ENCODE results near the gene WDFY3.

DNA sequence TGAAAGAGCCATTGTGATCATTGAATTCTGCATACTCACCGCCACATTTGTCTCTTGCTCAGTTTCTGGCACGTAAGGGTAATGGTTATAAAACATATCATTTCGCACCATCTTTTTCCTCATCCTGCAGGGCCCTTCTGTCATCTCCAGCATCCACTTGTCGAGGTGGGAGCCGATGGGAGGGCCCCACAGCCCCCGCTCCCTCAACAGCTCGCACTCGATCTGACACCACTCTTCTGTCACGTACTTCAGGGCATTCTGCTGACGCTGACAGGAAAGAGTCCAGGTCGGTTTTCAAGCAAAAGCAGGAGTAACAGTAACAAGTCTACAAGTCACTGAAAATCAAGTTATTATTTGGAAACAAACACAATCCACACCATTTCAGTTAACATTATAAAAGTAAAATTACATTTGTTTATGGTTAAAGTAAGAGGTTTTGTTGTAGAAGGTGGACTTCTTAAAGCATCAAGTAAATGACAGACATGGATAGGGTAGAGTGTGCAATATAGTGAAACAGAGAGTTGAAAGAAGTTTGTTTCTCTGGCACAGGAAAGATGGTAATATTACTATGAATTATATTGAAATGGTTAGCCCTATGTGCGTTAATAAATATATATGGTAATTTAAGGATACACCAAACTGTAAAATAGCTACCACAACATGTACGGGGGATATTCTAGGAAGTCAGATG lies 233.0 kb downstream of the WDFY3 start:
- TF ChIP-seq, protein P1, sequence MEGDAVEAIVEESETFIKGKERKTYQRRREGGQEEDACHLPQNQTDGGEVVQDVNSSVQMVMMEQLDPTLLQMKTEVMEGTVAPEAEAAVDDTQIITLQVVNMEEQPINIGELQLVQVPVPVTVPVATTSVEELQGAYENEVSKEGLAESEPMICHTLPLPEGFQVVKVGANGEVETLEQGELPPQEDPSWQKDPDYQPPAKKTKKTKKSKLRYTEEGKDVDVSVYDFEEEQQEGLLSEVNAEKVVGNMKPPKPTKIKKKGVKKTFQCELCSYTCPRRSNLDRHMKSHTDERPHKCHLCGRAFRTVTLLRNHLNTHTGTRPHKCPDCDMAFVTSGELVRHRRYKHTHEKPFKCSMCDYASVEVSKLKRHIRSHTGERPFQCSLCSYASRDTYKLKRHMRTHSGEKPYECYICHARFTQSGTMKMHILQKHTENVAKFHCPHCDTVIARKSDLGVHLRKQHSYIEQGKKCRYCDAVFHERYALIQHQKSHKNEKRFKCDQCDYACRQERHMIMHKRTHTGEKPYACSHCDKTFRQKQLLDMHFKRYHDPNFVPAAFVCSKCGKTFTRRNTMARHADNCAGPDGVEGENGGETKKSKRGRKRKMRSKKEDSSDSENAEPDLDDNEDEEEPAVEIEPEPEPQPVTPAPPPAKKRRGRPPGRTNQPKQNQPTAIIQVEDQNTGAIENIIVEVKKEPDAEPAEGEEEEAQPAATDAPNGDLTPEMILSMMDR (IDR thresholded peaks at IDR 0.05), result no peak
- TF ChIP-seq EZH2 (IDR thresholded peaks at IDR 0.05), result no peak
- no peak for TF ChIP-seq EZH2phosphoT487 (IDR thresholded peaks at IDR 0.05)
